D721Med (cell line): ENCODE measurements around the gene NME3.

Experiments used
- DNase-seq: peaks from one replicate; pipeline ENCODE4 v3.0.0; 2011; ENCODE audit warnings: low spot score; ENCODE audit not compliant: insufficient read length
- FAIRE-seq: peaks from 2 replicates; lab custom pipeline; 2011; peaks lifted over from hg19 to GRCh38; lab: Jason Lieb, UNC
- CTCF ChIP-seq: IDR thresholded peaks from 2 replicates; pipeline ENCODE4 v1.5.1; 2012; ENCODE audit warnings: mild to moderate bottlenecking, control low read depth; ENCODE audit not compliant: insufficient read depth; ENCODE audit errors: missing control alignments

The NME3 gene

GRCh38 chr16:1817716-1818115, 46.4 kb upstream of the NME3 start:
- FAIRE-seq (no peak), DNase-seq (no peak)
- TF ChIP-seq CTCF = no peak

- TF ChIP-seq CTCF = no peak
- DNase-seq = no peak
- no peak for FAIRE-seq
These were observed 45.9 kb upstream of the NME3 start for GRCh38 chr16:1817276-1817589.

- DNase-seq (no peak), FAIRE-seq (no peak)
These were observed 45.3 kb upstream of the NME3 start for GRCh38 chr16:1816396-1817275.

GRCh38 chr16:1815461-1815860, 44.1 kb upstream of the NME3 start:
- DNase-seq (no peak), FAIRE-seq (no peak)
- no peak for TF ChIP-seq CTCF

More at GRCh38 chr16:1816396-1817275, 45.3 kb upstream of the NME3 start:
- no peak for TF ChIP-seq CTCF

- FAIRE-seq = no peak
- peak; percentile 44 for TF ChIP-seq CTCF
- DNase-seq = peak; percentile 56
These were observed 41.4 kb upstream of the NME3 start for GRCh38 chr16:1812732-1813163.

- FAIRE-seq (no peak), DNase-seq (no peak)
- TF ChIP-seq CTCF = no peak
These were observed 39.2 kb upstream of the NME3 start for GRCh38 chr16:1810536-1810935.

GRCh38 chr16:1810106-1810505, 38.8 kb upstream of the NME3 start:
- FAIRE-seq (no peak), DNase-seq (no peak)
- TF ChIP-seq CTCF = no peak
